GM12801 (cell line): Measurements from ENCODE around the gene CHN2.

Experiments used
- CTCF ChIP-seq: IDR thresholded peaks from one replicate; pipeline ENCODE4 v1.5.1; 2011; ENCODE audit warnings: control low read depth; ENCODE audit not compliant: insufficient read length; ENCODE audit errors: extremely low read depth

Gene CHN2

GRCh38 chr7:29461996-29462395 is 267.4 kb downstream of the CHN2 start:
- TF ChIP-seq CTCF: no peak

GRCh38 chr7:29463504-29464158 is 269.1 kb downstream of the CHN2 start:
- no peak for TF ChIP-seq CTCF

- no peak for TF ChIP-seq CTCF
Observed at GRCh38 chr7:29464753-29465152, 270.2 kb downstream of the CHN2 start.

- TF ChIP-seq CTCF: no peak
Observed at GRCh38 chr7:29467193-29467926, 272.8 kb downstream of the CHN2 start.

- no peak for TF ChIP-seq CTCF
Observed at GRCh38 chr7:29468196-29468595, 273.6 kb downstream of the CHN2 start.

GRCh38 chr7:29469281-29469680 is 274.7 kb downstream of the CHN2 start:
- TF ChIP-seq CTCF: no peak

GRCh38 chr7:29469976-29470557 is 275.5 kb downstream of the CHN2 start:
- no peak for TF ChIP-seq CTCF
